DMS114 treated with DMSO at 0.1 percent for 48 hours (cell line): ENCODE data around the gene NPR3.
"Not testable (repeated sequence)": the region's sequence is repeated elsewhere in the genome, so short reads cannot be mapped to it uniquely, and the experiment has no call there.

Experiments
- DNase-seq: peaks from one replicate; lab custom pipeline; 2025; ENCODE audit not compliant: unreplicated experiment; lab: John Stamatoyannopoulos, UW

NPR3 gene

GRCh38 chr5:32760091-32760509 lies 49.0 kb downstream of the NPR3 start:
- DNase-seq: no peak

GRCh38 chr5:32765266-32765665 lies 54.1 kb downstream of the NPR3 start:
- no peak for DNase-seq

- DNase-seq: no peak
These were observed 56.9 kb downstream of the NPR3 start for GRCh38 chr5:32767948-32768467.

GRCh38 chr5:32769711-32770110 lies 58.6 kb downstream of the NPR3 start:
- no peak for DNase-seq

DNA sequence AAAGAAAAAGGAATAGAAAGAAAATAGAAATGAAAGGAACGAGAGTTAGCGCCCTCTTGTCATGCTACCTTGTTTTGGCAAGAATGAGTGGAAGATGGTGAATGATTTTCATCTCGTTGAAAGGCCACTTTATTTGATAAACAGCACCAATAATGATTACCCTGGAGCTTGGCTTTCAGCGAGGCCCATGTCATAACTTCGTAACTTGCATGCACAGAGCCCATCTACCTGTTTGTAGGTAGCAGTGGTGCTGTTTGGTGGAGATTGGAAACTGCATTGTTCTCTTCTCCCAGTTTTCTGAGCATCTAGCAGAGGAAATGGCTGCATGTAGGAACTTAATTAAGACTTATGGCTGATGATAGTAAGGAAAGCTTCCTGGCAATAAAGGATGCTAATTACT lies 59.3 kb downstream of the NPR3 start:
- DNase-seq: no peak

DNA sequence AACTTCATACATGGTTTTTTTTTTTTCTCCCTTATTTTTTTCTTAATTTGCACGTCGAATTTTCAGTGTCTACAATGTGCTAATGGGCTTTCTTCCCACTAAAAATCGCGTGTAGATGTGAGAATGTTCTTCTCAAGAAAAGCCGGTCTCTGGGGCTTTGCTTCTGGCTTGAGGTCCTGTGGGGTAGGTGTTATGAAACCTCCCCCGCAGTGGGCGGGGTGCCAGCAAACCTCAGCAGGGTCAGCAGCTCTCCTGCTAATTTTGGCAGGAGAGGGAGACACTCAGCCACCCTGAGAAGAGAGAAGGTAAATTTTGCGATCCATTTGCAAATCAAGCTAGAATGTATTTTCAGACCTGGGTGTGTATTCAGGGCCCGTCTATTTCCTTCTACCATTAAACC lies 59.9 kb downstream of the NPR3 start:
- no peak for DNase-seq

DNA sequence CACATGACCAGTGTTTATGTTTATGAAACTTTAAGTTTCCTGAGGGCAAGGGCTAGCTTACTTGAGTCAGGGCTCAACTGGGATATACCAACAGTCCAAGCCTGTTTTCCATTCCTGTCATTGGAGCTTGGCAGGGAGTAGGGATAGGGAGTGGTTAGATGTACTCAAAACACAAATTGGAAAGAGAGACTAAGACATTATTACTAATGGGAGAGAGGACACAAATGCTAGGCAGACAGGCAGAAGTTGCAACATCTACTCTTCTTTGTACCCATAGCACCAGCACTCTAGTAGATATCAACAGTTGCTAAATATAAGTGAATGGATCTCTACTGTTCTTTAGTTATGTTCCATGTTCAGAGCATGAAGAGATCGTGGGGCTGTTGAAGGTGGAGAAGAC lies 62.8 kb downstream of the NPR3 start:
- no peak for DNase-seq

- no peak for DNase-seq
These were observed 65.1 kb downstream of the NPR3 start for GRCh38 chr5:32776200-32776599.

- no peak for DNase-seq
These were observed 66.1 kb downstream of the NPR3 start for GRCh38 chr5:32777222-32777621.

DNA sequence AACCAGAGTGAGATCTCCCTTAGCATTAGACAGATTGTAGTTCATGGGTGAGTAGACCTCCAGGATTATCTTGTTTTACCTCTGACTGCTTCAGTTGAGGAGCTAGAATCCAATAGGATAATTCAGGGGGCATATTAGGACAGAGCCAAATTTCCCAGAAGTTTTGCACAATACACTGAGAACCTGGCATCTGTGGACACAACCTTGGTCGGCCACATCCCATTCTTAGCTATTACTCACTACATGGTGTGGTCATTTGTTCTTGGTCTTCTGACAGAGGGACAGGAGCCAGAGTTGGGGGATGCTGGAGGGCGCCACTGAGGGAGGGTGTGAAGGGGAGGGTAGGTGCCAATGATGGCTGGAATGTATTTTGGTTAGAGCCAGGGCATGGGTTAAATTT lies 66.6 kb downstream of the NPR3 start:
- no peak for DNase-seq

- no peak for DNase-seq
These were observed 67.3 kb downstream of the NPR3 start for GRCh38 chr5:32778403-32778802.

GRCh38 chr5:32779754-32780415 lies 68.8 kb downstream of the NPR3 start:
- no peak for DNase-seq

DNA sequence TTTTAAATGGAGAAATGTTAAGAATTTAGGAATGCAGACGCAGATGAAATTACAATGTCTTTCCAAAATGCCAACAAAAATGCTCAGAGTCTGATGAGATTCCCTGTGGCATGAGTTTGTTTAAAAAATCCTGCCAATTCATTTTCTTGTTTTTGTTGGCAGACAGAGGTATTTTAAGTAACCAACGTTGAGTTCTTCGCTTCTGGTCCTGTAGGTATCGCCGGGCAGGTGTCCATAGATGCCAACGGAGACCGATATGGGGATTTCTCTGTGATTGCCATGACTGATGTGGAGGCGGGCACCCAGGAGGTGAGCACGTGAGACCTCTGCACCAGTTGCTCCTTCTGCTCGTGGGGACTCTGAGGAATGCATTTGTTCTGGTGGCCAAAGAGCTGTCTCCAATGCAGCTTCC lies 69.4 kb downstream of the NPR3 start:
- DNase-seq: no peak

- no peak for DNase-seq
These were observed 72.5 kb downstream of the NPR3 start for GRCh38 chr5:32783661-32784060.

DNA sequence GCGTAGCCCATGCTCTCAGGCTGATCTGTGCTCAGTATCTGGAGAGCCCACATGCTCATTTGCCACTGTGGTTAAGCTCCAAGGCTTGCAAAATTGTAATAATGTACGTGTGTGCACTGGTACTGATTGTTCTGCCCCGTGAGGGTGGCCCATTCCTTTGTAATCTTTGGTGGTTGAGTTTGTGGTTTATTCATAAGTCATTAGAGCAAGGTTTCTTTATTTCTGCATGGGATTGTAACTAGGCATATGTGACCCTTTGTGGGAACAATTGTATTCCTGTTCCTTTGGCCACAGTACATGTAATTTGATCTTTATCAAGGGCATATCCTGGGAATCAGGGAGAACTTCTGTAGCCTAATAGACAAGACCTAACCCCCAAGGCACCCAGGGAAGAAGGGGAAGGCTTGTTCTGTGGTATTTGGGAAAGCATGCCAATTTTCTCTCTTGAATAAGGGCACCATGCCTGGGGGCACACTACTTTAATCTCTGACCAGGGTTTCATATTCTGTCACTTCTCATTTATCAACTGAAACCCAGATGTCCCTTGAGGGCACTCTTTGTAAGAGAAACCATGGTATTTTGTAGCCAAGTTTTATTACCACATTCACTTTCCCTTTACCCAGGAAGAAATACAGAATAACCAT lies 74.6 kb downstream of the NPR3 start:
- DNase-seq: no peak

GRCh38 chr5:32786311-32786710 lies 75.2 kb downstream of the NPR3 start:
- DNase-seq: no peak

DNA sequence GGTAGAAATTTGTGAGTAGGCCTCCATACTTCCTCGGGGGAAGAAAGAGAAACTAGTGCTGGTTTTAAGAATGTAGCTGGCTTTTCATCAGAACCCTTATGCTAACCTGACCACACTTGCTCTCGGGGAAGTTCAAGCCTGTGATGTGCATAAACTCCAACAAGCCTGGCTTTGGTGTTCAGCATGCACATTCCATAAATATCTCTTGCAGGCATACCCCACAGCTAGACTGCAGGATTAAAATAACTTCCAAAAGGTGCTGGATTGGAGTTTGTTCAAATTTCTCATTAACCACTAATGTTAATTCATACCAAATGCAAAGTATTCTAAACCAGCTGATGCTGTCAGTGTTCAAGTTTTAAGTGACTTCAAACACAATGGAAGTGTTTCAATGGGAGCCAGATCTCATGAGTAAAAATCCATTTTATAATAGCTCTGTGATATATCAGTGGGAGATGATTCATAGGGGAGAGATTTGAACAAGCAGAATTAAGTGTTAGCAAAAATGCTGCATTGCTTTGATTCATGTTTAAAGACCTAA lies 79.4 kb downstream of the NPR3 start:
- DNase-seq: no peak

GRCh38 chr5:32791536-32792243 lies 80.6 kb downstream of the NPR3 start:
- DNase-seq: no peak

GRCh38 chr5:32794086-32794485 lies 83.0 kb downstream of the NPR3 start:
- DNase-seq: no peak

DNA sequence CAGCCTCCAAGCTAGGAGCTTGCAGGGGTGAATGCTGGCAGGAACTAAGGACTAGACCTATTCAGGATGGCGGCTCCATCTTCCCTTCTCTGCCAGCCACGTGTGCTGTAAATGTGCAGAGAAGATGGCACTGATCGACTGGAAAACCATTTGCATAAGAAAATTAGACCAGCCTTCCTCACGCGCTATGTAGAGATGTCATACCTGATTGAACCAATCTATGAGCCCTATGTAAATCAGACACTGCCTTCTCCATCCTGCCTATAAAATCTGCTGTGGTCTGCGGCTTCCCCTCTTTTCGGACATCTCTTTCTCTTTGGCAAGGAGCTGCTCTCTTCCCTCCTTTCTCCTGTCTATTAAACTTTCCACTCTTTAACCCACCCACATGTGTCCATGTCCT lies 91.6 kb downstream of the NPR3 start:
- no peak for DNase-seq

DNA sequence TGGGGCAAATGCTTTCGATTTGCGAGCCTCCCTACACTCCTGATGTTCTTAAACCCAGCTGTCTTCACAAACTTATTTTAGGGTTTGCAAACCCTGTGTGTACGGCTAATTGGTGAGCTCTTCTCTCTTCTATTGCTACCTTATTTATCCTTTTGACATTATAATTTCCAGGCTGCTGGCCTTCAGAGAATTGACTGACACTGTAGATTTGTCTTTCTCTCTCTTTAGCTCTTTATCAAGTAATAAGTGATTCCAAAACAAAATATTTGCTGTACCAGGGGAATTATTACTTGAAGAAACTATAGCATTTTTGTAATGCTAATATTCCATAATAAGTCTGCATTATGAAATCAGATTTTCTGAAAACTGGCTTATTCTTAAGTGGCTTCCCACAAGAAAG lies 92.5 kb downstream of the NPR3 start:
- no peak for DNase-seq

DNA sequence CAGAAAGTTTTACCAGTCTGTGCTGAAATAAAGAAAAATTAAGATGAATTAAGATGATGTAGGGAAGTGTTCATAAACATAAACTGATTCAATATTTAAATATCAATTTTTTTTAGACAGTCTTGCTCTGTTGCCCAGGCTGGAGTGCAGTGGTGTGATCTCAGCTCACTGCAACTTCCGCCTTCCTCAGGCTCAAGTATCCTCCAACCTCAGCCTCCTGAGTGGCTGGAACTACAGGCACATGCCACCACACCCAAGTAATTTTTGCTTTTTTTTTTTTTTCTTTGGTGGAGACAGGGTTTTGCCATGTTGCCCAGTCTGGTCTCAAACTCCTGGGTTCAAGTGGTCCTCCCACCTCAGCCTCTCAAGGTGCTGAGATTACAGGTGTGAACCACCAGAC lies 94.3 kb downstream of the NPR3 start:
- not testable (repeated sequence) for DNase-seq
